GM10248 (cell line): ENCODE results near the gene MAD1L1.
"Not testable (repeated sequence)": the region's sequence is repeated elsewhere in the genome, so short reads cannot be mapped to it uniquely, and the experiment has no call there.

Experiments used
- CTCF ChIA-PET: fragments of 300-600 bp; sonication (Branson Sonifier 250); formaldehyde crosslinking; extraction: SDS; loops from one replicate; lab custom pipeline; 2021; ENCODE audit warnings: antibody characterized with exemption; lab: Yijun Ruan, JAX
- POLR2A ChIA-PET: fragments of 350-650 bp; sonication (Branson Sonifier 250); formaldehyde crosslinking; extraction: SDS; loops from one replicate; lab custom pipeline; 2020; ENCODE audit warnings: antibody characterized with exemption; lab: Yijun Ruan, JAX
- DNase-seq: peaks from one replicate; pipeline ENCODE4 v3.0.0; 2012; ENCODE audit errors: extremely low spot score
- TF ChIP-seq, protein P1 (sequence below): IDR thresholded peaks from 2 replicates; pipeline ENCODE4 v1.5.1; 2012; ENCODE audit warnings: mild to moderate bottlenecking, low read depth; ENCODE audit errors: extremely low read depth, missing control alignments, control extremely low read depth

The MAD1L1 gene

GRCh38 chr7:1825897-1826741 lies 406.6 kb downstream of the MAD1L1 start:
- TF ChIP-seq, protein P1, sequence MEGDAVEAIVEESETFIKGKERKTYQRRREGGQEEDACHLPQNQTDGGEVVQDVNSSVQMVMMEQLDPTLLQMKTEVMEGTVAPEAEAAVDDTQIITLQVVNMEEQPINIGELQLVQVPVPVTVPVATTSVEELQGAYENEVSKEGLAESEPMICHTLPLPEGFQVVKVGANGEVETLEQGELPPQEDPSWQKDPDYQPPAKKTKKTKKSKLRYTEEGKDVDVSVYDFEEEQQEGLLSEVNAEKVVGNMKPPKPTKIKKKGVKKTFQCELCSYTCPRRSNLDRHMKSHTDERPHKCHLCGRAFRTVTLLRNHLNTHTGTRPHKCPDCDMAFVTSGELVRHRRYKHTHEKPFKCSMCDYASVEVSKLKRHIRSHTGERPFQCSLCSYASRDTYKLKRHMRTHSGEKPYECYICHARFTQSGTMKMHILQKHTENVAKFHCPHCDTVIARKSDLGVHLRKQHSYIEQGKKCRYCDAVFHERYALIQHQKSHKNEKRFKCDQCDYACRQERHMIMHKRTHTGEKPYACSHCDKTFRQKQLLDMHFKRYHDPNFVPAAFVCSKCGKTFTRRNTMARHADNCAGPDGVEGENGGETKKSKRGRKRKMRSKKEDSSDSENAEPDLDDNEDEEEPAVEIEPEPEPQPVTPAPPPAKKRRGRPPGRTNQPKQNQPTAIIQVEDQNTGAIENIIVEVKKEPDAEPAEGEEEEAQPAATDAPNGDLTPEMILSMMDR, result no peak
- POLR2A ChIA-PET, result no interaction called here
- no peak for DNase-seq
- CTCF ChIA-PET, result no interaction called here

- POLR2A ChIA-PET, DNase-seq, CTCF ChIA-PET: not testable (repeated sequence)
Observed at GRCh38 chr7:1825647-1825896, 407.2 kb downstream of the MAD1L1 start.

DNA sequence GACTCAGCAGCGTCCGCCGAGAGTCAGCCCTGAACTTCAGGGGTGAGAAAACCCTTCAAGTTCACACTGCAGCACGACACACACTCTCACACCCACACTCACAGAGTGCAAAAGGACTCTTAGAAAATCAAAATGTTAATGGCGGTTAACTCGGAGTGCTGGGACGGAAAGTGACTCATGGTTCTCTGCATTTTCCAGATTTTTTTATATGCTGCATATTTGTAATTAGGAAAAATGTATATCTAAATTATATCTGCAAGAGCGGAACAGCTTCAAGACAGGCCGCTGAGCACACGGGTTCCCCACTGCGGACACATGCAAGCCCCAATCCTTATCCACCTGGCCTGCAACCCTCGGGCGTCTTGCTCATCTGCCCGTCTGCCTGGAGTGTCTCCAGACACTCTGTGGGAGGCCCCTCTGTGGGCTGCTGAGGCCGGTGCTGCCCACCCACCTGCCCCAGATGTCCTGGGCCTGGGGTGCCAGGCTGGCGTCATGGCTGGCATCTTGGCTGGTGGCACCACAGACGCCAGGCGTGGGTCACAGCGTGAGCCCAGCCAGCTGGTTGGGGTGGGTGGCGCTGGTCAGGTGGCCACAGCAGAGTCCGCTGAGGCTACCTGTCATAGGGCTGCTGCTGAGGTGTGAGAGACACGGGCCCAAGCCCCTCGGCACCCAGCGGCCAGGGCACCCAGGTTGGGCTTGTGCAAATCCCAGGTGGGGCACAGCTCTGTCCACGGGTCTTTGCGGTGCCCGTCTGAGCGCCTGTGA lies 407.7 kb downstream of the MAD1L1 start:
- CTCF ChIA-PET, POLR2A ChIA-PET, DNase-seq: not testable (repeated sequence)

DNA sequence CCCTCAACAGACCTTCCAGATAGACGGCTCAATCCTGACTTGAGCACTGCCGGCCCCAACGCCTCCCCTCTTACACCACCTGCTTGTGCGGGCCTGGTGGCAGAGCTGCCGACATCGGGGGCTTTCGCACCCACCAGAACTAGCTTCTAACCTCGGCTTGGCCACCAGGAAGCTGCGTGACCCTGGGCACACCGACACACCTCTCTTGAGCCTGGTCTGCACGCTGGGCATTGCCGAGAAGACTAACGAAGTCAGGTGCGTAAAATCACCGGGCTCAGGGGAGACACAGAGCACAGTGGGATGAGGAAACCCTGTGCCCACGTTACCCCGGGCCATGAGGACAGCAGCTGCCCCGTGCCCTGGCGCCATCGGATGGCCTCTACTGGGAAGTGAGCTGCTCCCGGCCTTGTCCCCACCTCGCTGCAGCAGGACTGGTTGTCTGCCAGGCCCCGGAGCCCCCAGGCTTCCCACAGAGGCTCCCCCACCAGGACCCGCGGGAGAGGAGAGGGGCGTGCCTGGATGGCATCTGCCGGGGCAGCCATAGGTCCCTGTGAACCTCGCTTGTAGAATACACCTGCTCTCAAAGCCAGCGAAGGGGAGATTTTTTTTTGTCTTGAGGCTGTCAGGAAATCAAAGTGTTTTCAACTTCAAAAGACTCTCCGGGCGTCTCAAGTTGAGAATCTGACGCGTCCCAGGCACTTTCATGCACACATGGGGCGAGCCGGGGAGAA lies 408.4 kb downstream of the MAD1L1 start:
- DNase-seq, CTCF ChIA-PET, POLR2A ChIA-PET: not testable (repeated sequence)

- no peak for DNase-seq
- ChIA-PET POLR2A (no interaction called here), CTCF (no interaction called here)
- TF ChIP-seq, protein P1, result no peak
Observed at GRCh38 chr7:1823376-1824150, 409.2 kb downstream of the MAD1L1 start.

DNA sequence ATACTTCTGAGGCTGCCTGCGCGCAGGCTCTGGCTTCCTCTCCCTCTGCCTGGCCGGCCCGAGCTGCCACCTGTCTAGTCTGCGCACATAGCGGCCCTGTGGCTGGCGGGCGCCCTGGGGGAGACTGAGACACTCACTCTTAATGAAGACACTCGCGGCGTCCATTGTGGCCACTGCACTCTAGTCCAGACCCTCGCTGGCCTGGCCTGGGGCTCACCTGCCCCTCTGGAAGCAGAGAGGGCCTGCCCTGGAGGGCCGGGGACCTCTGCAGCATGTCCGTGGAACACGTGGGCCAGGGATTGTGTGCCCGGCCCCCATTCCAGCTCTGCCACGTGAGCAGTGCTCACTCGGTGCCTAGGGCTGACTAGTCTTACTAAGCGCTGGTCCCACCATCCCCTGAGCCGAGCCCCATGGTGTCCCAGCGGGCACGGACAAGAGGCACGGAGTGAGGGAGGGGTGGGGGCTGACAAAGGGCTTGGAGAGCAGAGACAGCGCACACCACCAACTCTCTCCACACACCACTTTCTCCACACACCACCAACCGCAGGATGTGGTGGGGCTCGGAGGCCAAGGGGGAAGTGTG lies 413.4 kb downstream of the MAD1L1 start:
- DNase-seq, result no peak
- ChIA-PET CTCF (no interaction called here), POLR2A (no interaction called here)
- TF ChIP-seq, protein P1, result no peak

DNA sequence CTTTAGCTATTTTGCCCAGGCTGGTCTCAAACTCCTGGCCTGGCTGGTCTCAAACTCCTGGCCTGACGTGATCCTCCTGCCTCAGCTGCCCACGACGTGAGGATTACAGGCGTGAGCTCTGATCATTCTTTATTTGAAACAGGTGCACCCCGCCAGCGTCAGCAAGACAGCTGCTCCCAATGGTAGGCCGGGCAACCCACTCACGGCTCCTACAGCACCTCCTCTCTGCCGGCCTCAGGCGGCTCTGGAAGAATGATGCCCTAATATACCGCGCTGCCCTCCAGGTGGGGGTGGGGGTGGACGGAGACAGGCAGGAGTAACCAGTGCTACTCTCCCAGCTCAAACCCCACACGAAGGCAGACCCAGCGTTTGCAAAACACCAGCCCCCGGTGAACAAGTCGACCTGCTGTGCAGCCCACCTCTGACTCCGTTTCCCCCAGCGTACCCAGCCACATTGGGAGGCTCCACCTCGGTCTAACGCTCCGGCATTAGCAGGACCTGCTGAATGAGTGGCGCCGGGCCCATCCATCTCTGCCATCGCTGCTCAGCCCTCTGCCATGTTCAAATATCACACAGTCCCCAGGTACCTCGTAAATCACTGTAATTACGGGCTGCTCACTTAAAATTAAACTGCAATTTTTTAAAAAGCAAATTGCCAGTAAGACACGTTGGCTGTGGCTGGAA lies 414.0 kb downstream of the MAD1L1 start:
- CTCF ChIA-PET, result interaction anchor here (1.1 kb wide), 1 partner anchor 391 kb away, joined by 3 read pairs; no protein-coding TSS in a partner anchor
- DNase-seq, result no peak
- POLR2A ChIA-PET, result no interaction called here

More for the DNA sequence above, 414.0 kb downstream of the MAD1L1 start:
- TF ChIP-seq, protein P1, result no peak
